WTC11 (cell line): ENCODE measurements around the gene ARHGAP10.

Experiments
- AFF4 ChIP-seq: sonication (generic); formaldehyde crosslinking; IDR thresholded peaks from 2 replicates; pipeline ENCODE4 v1.8.1; 2023; ENCODE audit warnings: mild to moderate bottlenecking, missing genetic modification reagents, borderline replicate concordance
- ATF2 ChIP-seq: sonication (generic); formaldehyde crosslinking; IDR thresholded peaks from 2 replicates; pipeline ENCODE4 v1.8.1; 2022; ENCODE audit warnings: low read depth, missing genetic modification reagents, borderline replicate concordance
- CREB1 ChIP-seq: sonication (generic); formaldehyde crosslinking; IDR thresholded peaks from 2 replicates; pipeline ENCODE4 v1.8.0; 2023; ENCODE audit warnings: mild to moderate bottlenecking, missing genetic modification reagents
- CTCF ChIP-seq: fragments of 200-600 bp; IDR thresholded peaks from 2 replicates; pipeline ENCODE4 v1.8.0; 2022; ENCODE audit warnings: antibody characterized with exemption
- HMGXB4 ChIP-seq: sonication (generic); formaldehyde crosslinking; IDR thresholded peaks from 2 replicates; pipeline ENCODE4 v1.8.1; 2023; ENCODE audit warnings: mild to moderate bottlenecking, moderate library complexity, missing genetic modification reagents
- IRF1 ChIP-seq: sonication (generic); formaldehyde crosslinking; IDR thresholded peaks from 2 replicates; pipeline ENCODE4 v1.8.0; 2023; ENCODE audit warnings: missing genetic modification reagents
- JAZF1 ChIP-seq: fragments of 250-450 bp; sonication (Bioruptor Pico); IDR thresholded peaks from 2 replicates; pipeline ENCODE4 v1.9.0; 2021; ENCODE audit warnings: moderate library complexity, mild to moderate bottlenecking, inconsistent platforms
- MAX ChIP-seq: sonication (generic); formaldehyde crosslinking; IDR thresholded peaks from 2 replicates; pipeline ENCODE4 v1.8.0; 2022; ENCODE audit warnings: mild to moderate bottlenecking, missing genetic modification reagents
- MYBL2 ChIP-seq: sonication (generic); formaldehyde crosslinking; IDR thresholded peaks from 2 replicates; pipeline ENCODE4 v1.8.1; 2023; ENCODE audit warnings: mild to moderate bottlenecking, moderate library complexity, missing genetic modification reagents
- RELA ChIP-seq: sonication (generic); formaldehyde crosslinking; IDR thresholded peaks from 2 replicates; pipeline ENCODE4 v1.8.1; 2022; ENCODE audit warnings: missing genetic modification reagents, mild to moderate bottlenecking, borderline replicate concordance
- TCF7 ChIP-seq: sonication (generic); formaldehyde crosslinking; IDR thresholded peaks from 2 replicates; pipeline ENCODE4 v1.8.0; 2022; ENCODE audit warnings: mild to moderate bottlenecking, low read depth, missing genetic modification reagents, moderate library complexity
- USF2 ChIP-seq: sonication (generic); formaldehyde crosslinking; IDR thresholded peaks from 2 replicates; pipeline ENCODE4 v1.8.1; 2023; ENCODE audit warnings: mild to moderate bottlenecking, missing genetic modification reagents, moderate library complexity
- ZNF232 ChIP-seq: sonication (generic); formaldehyde crosslinking; IDR thresholded peaks from 2 replicates; pipeline ENCODE4 v1.8.0; 2022; ENCODE audit warnings: mild to moderate bottlenecking, missing genetic modification reagents
- ZNF425 ChIP-seq: fragments of 250-450 bp; sonication (Bioruptor Pico); conservative IDR thresholded peaks from 2 replicates; pipeline ENCODE4 v1.9.0; 2021; ENCODE audit warnings: mild to moderate bottlenecking

GRCh38 chr4:148116969-148117368, 385.1 kb downstream of the ARHGAP10 start:
- TF ChIP-seq HMGXB4 (CRISPR knock-in tag) (no peak), CTCF (no peak), USF2 (CRISPR knock-in tag) (no peak), MYBL2 (CRISPR knock-in tag) (no peak), CREB1 (CRISPR knock-in tag) (no peak), ATF2 (no peak), RELA (CRISPR knock-in tag) (no peak), JAZF1 (CRISPR knock-in tag) (no peak), MAX (CRISPR knock-in tag) (no peak), TCF7 (no peak), ZNF425 (no peak), IRF1 (CRISPR knock-in tag) (no peak), AFF4 (CRISPR knock-in tag) (no peak), ZNF232 (CRISPR knock-in tag) (no peak)
